Measurements from ENCODE around the gene HMGXB3.

Gene HMGXB3

GRCh38 chr5:150038547-150038946, 38.0 kb downstream of the HMGXB3 start:
- no peak overlapping the region for H3K27ac ChIP-seq (replicated peaks)
- TF ChIP-seq REST (IDR thresholded peaks at IDR 0.05; ENCODE audit: insufficient replicate concordance, low read depth) = no peak
- no peak for TF ChIP-seq CTCF (IDR thresholded peaks at IDR 0.05; ENCODE audit: insufficient read depth, low read length)
- no peak for TF ChIP-seq GABPA (IDR thresholded peaks at IDR 0.05; ENCODE audit: low read depth)
- no peak for TF ChIP-seq SPI1 (IDR thresholded peaks at IDR 0.05; ENCODE audit: borderline replicate concordance, low read depth)
- TF ChIP-seq POLR2AphosphoS5 (IDR thresholded peaks at IDR 0.05; ENCODE audit: low read depth) = no peak
- DNase-seq (ENCODE audit: low read depth in 1 of 2, low spot score in 1 of 2) = no peak
- no peak overlapping the region for H3K4me3 ChIP-seq (replicated peaks; ENCODE audit: insufficient read depth, low read length)
- H3K27me3 ChIP-seq (ENCODE audit: insufficient read depth, poor library complexity, severe bottlenecking) = no peaks in the 10 kb centered on the region

GRCh38 chr5:150042459-150042858, 41.9 kb downstream of the HMGXB3 start:
- H3K27ac ChIP-seq (replicated peaks) = no peak overlapping the region
- H3K27me3 ChIP-seq (ENCODE audit: insufficient read depth, poor library complexity, severe bottlenecking) = no peaks in the 10 kb centered on the region
- TF ChIP-seq SPI1 (IDR thresholded peaks at IDR 0.05; ENCODE audit: borderline replicate concordance, low read depth) (no peak), POLR2AphosphoS5 (IDR thresholded peaks at IDR 0.05; ENCODE audit: low read depth) (no peak), CTCF (IDR thresholded peaks at IDR 0.05; ENCODE audit: insufficient read depth, low read length) (no peak), GABPA (IDR thresholded peaks at IDR 0.05; ENCODE audit: low read depth) (no peak), REST (IDR thresholded peaks at IDR 0.05; ENCODE audit: insufficient replicate concordance, low read depth) (no peak)
- no peak overlapping the region for H3K4me3 ChIP-seq (replicated peaks; ENCODE audit: insufficient read depth, low read length)
- no peak for DNase-seq (ENCODE audit: low read depth in 1 of 2, low spot score in 1 of 2)

GRCh38 chr5:150043657-150044328, 43.3 kb downstream of the HMGXB3 start:
- Histone ChIP-seq H3K27me3 (ENCODE audit: insufficient read depth, poor library complexity, severe bottlenecking) (no peaks in the 10 kb centered on the region), H3K4me3 (replicated peaks; ENCODE audit: insufficient read depth, low read length) (no peak overlapping the region), H3K27ac (replicated peaks) (no peak overlapping the region)
- no peak for TF ChIP-seq REST (IDR thresholded peaks at IDR 0.05; ENCODE audit: insufficient replicate concordance, low read depth)
- TF ChIP-seq GABPA (IDR thresholded peaks at IDR 0.05; ENCODE audit: low read depth) = no peak
- no peak for TF ChIP-seq SPI1 (IDR thresholded peaks at IDR 0.05; ENCODE audit: borderline replicate concordance, low read depth)
- TF ChIP-seq POLR2AphosphoS5 (IDR thresholded peaks at IDR 0.05; ENCODE audit: low read depth) = no peak
- no peak for TF ChIP-seq CTCF (IDR thresholded peaks at IDR 0.05; ENCODE audit: insufficient read depth, low read length)
- peak in 1 of 2 experiments; percentile 21 for DNase-seq (ENCODE audit: low read depth in 1 of 2, low spot score in 1 of 2)

All from HL-60 (cell line).